ENCODE results near the gene PC.
"Not testable (repeated sequence)": the region's sequence is repeated elsewhere in the genome, so short reads cannot be mapped to it uniquely, and the experiment has no call there.

Gene PC, protein sequence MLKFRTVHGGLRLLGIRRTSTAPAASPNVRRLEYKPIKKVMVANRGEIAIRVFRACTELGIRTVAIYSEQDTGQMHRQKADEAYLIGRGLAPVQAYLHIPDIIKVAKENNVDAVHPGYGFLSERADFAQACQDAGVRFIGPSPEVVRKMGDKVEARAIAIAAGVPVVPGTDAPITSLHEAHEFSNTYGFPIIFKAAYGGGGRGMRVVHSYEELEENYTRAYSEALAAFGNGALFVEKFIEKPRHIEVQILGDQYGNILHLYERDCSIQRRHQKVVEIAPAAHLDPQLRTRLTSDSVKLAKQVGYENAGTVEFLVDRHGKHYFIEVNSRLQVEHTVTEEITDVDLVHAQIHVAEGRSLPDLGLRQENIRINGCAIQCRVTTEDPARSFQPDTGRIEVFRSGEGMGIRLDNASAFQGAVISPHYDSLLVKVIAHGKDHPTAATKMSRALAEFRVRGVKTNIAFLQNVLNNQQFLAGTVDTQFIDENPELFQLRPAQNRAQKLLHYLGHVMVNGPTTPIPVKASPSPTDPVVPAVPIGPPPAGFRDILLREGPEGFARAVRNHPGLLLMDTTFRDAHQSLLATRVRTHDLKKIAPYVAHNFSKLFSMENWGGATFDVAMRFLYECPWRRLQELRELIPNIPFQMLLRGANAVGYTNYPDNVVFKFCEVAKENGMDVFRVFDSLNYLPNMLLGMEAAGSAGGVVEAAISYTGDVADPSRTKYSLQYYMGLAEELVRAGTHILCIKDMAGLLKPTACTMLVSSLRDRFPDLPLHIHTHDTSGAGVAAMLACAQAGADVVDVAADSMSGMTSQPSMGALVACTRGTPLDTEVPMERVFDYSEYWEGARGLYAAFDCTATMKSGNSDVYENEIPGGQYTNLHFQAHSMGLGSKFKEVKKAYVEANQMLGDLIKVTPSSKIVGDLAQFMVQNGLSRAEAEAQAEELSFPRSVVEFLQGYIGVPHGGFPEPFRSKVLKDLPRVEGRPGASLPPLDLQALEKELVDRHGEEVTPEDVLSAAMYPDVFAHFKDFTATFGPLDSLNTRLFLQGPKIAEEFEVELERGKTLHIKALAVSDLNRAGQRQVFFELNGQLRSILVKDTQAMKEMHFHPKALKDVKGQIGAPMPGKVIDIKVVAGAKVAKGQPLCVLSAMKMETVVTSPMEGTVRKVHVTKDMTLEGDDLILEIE
- total RNA-seq = 19.2 to 102 (median 61.2) reads per million in 18 experiments

DNA sequence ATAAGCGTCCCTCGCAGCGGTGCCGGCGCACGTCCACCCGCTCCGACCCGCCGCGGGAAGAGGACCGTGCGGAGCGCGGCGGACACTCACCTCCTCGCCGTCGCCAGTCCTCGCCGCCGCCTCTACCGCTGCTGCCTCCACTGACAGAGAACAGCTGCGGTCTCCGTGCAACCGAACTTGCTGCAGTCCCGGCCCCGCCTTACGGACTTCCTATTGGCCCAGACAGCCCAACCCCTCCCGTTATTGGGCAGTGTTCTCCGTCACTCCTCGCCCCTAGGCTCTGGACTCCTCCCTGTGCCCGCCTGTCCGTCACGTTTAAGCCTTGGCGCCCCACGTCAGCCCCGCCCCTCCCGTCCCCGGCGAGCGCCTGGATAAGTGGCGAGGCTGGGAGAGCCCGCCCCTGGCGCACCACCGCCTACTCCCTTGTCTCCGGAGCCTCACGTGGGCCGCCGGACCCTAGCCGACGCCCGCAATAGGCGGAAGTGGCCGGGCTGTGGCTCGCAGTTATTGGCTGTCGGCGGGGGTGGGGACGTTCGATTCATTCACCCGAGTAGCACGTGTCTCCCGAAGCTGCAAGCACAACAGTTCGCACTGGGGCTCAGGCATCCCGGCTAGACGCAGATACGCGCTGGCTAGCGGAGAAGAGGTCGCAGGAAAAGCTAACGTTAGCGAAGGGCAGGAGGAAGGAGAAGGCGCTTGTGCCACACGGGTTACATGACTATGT is at the start of gene PC:
TSS of gene PC (minus strand) at position 152 of the 724 bp plus-strand sequence. CDS start 86,224 bp downstream, outside the sequence.
- peak; percentile 99 for DNase-seq

DNA sequence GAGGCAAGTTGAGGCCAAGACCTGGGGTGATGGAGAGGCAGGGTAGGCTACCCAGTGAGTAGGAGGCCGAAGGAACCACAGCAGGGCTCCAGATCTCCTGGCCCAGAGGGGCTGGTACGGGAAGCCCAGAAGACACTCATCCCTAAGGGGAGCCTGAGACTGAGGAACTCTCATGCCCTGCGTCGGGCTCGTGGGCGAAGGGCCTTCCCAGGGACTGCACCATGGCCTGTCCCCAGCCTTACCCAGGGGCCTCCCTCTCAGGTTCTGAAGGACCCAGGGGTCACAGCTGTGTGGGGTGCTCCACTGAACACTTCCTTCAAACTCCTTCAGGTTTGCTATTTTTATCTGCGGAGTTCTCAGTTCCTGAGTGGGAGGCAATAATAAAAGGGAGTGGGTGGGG is 48.9 kb upstream of the PC start:
- no peak for DNase-seq

DNA sequence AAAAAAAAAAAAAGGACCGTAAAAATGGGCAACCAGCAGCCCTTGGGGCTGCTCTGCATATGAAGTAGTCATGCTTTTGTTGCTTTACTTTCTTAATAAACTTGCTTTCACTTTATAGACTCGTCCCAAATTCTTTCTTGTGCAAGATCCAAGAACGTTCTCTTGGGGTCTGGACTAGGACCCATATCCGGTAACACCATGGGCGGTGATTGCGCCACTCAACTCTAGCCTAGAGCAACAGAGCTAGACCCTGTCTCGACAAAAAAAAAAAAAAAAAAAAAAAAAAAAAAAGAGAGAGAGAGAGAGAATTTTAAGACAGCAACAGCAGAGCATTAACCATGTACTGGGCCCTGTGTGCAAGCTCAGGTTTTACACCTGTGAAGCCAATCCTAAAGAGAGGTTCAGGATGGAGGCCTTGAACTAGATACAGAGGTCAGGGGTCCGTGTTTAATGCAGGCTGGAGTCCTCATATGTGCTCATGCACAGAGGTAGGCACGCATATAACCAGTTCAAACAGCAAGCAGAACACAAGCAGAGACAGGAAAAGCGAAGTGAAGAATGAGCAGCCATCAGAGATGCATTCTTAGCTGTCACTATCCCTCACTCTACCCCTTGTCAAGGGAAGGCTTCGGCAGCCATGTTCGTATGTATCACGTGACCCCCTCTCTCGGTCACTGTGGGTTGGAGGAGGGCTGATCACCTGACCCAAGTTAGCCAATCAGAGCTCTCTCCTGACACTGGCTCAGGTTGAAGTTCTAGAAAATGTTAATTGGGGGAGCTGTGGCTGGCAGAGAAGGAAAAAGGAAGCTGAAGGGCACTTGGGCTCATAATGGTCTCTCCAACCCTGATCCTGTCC is 48.1 kb upstream of the PC start:
- peak; percentile 16 to 18 for DNase-seq

DNA sequence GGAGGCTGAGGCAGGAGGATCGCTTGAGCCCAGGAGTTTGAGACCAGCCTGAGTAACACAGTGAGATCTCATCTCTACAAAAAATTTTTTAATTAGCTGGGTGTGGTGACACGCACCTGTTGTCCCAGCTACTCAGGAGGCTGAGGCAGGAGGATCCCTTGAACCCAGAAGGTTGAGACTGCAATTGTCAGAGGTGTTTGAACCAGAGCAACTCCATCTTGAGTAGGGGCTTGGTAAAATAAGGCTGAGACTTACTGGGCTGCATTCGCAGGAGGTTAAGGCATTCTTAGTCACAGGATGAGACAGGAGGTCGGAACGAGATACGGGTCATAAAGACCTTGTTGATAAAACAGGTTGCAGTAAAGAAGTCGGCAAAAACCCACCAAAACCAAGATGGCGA is 47.0 kb upstream of the PC start:
- DNase-seq = not testable (repeated sequence)

DNA sequence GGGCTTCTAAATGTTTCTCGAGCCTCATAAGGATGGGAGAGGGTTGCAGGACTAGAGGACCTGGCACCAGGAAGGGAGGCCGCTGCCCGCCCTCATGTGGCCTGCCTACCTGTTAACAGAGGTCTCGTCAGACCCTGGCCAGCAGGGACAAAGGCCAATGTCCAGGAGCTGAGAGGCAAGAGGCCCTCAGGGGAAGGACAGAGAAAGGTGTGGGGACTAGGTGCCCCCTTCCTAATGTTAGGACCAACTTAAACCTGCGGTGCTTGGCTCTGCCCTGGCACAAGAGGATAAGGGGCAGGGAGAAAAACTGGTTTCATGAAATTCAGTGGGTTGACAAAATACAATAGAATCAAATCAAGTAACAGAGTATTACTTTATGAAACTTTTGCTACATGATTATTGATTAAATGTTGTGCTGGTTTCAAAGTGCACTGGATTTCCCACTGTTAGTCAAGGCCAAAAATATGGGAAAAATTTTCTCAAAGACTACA is 44.8 kb upstream of the PC start:
- DNase-seq = no peak

DNA sequence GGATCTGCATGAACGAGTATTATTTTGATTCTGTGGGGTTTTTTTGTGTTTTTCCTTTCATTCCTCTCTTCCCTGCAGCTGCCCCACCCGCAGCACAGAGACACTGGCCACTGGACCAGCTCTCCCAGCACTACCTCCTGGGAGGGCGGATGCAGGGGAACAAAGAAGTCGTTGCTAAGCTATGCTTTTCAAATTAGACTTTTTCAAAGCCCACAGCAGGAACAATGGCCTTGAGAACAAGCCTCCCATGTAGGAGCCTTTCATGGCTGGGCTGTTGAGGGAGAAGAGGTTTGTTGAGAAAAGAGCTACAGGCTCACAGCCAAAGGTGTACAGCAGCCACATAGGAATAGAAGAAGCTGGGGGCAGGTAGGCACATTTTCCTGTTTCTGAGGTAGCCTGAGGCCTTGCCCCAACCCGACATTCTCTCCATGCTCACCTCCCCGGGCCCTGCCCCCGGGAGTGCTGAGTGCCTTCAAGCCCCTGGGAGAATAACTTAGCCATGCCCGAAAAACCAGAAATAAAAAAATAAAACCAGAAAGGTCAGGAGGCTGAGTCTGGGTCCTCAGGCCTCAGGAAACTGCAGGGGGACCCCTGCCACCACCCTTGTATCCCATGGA is 44.2 kb upstream of the PC start:
- no peak for DNase-seq

DNA sequence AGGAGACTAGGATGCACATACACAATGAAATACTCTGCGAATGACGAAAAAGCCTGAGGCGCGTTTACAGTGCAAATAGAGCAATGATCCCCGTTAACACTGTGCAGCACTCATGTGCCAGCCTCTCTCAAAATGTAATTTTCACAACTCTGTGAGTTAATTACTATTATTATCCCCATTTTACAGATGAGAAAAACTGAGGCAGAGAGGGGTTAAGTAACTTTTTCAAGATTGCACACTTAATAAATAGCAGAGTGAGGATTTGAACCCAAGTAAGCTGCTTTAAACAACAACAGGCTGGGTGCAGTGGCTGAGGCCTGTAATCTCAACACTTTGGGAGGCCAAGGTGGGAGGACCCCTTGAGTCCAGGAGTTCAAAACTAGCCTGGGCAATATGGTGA is 43.1 kb upstream of the PC start:
- no peak for DNase-seq

DNA sequence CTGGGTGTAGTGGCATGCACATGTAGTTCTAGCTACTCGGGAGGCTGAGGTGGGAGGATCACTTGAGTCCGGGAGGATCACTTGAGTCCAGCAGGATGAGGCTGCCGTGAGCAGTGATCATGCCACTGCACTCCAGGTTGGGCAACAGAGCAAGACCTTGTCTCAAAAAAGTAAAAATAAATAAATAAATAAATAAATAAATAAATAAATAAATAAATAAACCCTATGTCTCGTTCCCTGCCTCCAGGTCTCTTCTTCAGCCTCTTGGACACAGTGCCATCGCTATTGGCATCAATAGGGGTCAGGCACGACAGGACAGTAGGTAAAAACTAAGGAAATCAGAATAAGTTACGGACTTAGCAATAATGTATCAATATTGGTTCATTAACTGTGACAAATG is 41.4 kb upstream of the PC start:
- DNase-seq = no peak

DNA sequence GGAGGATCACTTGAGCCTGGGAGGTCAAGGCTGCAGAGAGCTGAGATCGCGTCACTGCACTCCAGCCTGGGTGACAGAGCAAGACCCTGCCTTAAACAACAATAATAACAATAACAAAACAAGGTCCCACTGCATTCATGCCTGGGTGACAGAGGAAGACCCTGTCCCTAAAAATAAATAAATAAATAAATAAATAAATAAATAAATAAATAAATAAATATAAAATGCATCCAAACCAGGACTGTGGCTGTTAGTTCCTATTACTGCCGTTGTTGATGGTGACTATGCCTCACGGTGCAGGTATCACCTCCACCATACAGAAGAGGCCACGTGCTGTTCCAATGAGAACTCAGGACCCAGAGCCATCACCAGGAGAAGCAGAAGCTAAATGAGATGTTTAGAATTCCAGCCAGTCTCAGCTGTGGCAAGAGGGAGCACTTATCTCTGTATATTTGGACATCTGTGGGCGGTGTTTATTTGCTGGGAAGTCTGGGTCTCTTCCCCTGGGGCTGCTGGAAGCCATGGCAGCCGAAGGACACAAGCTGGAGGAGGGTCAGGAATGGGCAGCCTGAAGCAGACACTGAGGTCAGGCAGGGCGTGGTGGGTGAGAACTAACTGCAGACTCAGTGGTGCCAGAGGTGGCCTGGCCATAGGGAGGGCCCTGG is 38.6 kb upstream of the PC start:
- DNase-seq = no peak

DNA sequence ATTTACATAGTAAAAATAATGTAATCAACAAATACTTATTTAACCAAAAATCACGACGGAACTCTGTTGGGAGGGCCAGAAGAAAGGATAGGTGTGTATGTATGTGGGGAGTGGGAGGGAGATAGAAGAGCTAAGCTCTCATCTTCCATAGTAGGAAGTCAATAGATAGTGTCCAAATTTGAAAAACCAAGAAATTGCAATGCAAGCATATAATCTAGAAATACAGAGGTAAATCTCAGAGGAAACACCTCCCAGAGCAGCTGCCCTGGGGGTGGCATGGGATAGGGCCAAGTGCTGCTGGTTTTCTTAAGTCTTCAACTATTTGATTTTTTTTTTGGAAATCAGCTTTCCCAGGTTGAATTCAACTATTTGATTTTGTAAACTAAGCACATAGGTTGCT is 33.9 kb upstream of the PC start:
- no peak for DNase-seq

DNA sequence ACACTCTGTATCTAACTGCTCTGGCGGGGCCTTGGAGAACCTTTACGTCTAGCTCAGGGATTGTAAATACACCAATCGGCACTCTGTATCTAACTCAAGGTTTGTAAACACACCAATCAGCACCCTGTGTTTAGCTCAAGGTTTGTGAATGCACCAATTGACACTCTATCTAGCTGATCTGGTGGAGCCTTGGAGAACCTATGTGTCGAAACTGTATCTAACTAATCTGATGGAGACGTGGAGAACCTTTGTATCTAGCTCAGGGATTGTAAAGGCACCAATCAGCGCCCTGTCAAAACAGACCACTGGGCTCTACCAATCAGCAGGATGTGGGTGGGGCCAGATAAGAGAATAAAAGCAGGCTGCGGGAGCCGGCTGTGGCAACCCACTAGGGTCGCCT is 31.2 kb upstream of the PC start:
- DNase-seq = not testable (repeated sequence)

DNA sequence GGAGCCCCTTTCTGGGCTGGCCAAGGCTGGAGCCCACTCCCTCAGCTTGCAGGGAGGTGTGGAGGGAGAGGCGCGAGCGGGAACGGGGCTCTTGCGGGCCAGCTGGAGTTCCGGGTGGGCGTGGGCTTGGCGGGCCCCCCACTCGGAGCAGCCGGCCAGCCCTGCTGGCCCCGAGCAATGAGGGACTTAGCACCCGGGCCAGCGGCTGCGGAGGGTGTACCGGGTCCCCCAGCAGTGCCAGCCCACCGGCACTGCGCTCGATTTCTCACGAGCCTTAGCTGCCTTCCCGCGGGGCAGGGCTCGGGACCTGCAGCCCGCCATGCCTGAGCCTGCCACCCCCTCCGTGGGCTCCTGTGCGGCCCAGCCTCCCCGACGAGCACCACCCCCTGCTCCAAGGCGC is 30.6 kb upstream of the PC start:
- not testable (repeated sequence) for DNase-seq

DNA sequence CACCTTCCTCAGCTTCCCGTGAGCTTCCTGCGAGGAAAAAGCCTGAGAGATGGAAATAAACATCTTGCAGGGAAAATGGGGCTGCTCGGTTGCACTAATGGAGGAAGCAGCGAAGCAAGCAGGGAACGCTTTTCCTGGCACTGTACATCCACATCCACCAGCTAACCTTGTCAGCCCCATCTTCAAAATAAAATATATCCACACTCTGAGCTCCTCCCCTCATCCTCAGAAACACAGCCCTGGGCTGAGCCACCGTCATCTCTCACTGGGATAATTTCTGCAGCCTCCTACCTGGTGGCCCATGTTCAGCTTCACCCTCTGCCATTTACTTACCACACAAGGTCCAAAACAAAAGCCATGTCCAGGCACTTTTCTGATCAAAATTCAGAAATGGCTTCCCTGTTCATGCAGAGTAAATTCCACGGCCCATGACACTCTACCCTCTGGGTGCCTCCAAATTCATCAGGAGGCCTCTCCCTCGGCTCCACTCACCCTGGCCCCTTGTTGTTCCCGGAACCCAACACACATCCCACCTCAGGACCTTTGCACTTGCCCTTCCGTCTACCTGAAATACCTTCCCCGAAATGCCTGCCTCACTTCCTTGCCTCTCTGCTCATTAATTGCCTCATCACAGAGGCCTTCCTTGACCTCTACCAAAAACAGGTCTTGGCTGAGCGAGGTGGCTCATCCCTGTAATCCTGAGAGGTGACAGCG is 29.9 kb upstream of the PC start:
- no peak for DNase-seq

DNA sequence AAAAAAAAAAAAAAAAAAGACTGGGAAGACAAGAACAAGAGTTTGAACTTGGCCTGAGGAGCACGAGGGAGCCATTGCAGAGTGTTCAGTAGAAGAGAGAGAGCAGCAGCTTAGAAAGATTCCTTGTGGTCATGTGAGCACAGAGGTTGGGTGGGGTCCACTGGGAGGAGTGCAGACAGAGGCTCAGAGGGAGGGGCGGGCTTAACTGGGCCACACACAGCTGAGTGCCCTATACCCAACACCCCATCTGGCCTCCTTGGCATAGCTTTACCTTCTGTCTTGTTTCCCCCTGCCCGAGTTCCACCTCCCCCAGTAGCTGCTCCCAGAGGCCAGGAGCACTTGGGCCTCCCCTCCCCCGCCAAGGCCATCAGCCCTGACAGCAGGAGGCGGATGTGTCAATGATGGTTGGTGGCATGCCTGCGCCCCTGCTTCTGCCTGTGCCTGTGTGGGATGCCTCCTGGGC is 29.0 kb upstream of the PC start:
- no peak for DNase-seq

DNA sequence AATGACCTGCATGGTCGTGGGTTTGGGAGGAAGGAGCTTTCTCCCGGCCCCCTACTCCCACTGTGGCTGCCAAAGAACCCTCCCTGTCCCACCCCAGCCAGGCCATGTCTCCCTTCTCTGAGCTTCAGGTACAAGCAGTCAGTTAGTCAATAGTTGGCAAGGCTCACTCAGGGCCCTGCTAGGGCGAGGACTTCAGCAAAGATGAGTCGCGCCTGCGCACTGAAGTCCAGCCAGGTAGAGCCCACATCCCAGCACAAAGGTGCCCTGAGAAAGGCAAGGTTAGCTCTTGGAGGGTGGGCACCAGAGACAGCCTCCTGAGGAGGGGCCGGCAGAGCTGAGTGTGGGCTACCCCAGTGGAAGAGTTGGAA is 28.0 kb upstream of the PC start:
- no peak for DNase-seq

DNA sequence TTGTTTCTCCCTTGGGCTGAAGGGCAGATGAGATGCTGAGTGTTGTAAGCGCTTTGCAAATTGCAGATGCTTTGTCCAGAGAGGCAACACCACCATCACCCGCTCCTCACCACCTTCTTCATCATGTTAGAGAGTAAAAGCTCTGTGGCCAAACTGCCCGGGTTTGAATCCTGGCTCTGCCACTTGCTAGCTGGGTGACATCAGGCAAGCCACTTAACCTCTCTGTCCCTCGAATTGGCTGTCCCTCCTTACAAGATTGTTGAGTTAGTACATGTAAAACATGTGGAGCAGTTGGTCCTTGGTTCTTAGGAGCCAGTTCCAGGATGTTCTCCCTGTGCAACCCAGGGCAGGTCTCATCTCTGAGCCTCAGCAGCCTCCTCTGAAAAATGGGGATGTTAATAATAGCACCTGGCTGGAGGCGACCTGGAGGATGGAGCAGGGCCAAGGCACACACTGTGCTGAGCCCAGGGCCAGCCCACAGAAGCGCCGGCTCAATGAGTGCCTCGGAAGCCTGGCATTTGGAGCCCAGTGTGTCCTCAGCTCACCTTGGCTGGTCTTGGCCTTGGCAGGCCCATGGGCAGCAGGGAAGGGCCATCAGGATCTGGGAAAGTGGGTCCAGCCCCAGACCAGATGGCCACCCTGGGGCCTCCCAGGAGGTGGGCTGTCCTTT is 27.5 kb upstream of the PC start:
- DNase-seq = no peak

DNA sequence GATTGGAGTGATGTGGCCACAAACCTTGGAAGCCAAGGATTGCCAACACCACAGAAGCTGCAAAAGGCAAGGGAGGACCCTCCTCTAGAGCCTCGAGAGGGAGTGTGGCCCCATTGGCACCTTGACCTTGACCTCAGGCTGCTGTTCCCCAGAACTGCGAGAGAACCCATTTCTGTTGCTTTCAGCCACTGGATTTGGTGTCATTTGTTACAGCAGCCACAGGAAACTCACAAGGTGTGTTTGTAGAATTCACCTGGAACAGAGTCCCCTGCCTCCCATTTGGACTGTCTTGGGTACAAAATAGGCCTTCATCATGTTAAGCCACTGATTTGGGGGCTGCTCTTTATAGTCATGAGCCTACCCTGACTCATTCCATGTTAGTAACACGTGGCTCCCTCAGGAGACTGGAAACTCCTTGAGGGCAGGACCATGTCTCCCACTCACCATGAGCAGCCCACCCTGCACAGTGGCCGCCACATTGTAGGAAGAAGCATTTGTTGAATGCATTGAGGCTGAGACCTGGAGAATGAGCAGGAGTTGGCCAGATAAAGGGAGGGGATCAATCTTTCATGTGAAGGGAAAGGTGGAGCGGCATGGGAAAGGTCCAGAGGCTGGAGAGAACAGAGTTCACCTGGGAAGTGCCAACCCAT is 25.2 kb upstream of the PC start:
- DNase-seq = no peak

DNA sequence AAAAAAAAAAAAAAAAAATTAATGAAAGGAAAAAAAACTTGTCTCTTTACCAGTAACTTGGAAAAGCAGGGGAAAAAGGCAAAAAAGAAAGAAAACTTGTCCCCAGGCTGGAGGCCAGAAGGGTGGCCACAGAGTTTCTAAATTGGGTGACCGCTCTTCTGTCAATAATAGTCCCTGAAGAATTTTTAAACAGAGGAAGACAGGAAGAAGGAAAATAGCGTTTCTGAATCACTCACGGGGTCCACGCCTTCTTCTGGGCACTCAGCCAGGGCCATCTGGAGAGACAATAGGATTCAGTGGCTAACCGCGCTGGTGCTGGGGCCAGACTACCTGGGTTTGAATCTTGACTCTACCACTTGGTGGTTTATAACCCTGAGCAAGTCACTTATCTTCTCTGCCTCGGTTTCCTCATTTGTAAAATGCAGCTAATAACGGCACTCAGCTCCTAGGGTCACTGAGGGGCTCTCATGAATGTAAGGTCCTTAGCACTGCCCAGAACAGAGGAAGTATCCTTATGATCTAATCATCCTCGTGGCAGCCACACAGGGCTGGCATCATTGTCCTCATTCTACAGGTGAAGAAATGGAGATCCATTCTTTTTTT is 23.9 kb upstream of the PC start:
- peak; percentile 62 to 76 for DNase-seq

Measured in inflammatory macrophage (primary cell).